Measurements from ENCODE around the gene PARP14.
A peak's percentile ranks its signal among the peaks of the same experiment; 100 is the strongest.

Gene PARP14

DNA sequence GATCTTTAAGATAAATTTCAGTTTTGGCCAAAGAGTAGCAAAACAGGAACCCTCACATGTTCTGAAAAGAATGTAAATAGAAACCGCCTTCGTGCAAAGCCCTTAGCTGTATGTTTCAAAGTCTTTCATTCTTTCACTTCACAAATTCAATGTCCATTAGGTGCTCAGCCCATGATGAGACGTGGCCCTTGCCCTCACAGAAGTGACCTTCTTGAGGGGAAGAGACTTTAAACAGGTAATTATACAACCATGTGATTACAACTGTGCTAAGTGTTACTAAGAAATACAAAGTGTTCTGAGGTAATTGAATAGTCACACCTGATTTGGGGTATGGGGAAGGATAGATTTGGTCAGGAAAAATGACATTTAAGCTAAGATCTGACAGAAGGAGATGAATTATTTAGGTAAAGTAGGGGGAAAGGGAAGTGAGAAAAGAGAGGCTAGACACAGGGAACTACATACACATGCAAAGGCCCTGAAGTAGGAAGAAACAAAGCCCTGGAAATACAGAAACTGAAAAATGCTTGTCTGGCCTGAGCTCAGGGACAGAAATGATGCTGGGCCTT is 93.4 kb downstream of the PARP14 start:
- H3K27ac ChIP-seq = no peak overlapping the region
- TF ChIP-seq, protein P1, sequence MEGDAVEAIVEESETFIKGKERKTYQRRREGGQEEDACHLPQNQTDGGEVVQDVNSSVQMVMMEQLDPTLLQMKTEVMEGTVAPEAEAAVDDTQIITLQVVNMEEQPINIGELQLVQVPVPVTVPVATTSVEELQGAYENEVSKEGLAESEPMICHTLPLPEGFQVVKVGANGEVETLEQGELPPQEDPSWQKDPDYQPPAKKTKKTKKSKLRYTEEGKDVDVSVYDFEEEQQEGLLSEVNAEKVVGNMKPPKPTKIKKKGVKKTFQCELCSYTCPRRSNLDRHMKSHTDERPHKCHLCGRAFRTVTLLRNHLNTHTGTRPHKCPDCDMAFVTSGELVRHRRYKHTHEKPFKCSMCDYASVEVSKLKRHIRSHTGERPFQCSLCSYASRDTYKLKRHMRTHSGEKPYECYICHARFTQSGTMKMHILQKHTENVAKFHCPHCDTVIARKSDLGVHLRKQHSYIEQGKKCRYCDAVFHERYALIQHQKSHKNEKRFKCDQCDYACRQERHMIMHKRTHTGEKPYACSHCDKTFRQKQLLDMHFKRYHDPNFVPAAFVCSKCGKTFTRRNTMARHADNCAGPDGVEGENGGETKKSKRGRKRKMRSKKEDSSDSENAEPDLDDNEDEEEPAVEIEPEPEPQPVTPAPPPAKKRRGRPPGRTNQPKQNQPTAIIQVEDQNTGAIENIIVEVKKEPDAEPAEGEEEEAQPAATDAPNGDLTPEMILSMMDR (conservative IDR thresholded peaks at IDR 0.05) = no peak

DNA sequence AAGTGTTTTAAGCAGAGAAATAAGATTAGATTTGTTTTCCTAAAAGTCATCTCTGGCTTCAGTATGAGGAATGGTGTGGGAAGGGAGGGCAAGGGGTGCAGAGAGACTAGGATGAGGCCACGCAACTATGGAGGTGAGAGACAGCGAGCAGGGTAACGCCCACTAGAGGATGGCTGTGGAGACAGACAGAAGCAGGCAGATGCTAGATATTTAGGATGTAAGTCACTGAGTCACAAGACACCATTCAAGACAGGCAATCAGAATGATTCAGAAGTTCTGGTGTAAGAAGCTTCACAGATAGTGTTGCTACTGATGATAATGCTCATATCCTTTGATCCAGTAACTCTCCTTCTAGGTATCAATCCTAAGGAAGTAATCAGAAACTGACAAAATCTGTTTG is 93.9 kb downstream of the PARP14 start:
- H3K27ac ChIP-seq = no peak overlapping the region

DNA sequence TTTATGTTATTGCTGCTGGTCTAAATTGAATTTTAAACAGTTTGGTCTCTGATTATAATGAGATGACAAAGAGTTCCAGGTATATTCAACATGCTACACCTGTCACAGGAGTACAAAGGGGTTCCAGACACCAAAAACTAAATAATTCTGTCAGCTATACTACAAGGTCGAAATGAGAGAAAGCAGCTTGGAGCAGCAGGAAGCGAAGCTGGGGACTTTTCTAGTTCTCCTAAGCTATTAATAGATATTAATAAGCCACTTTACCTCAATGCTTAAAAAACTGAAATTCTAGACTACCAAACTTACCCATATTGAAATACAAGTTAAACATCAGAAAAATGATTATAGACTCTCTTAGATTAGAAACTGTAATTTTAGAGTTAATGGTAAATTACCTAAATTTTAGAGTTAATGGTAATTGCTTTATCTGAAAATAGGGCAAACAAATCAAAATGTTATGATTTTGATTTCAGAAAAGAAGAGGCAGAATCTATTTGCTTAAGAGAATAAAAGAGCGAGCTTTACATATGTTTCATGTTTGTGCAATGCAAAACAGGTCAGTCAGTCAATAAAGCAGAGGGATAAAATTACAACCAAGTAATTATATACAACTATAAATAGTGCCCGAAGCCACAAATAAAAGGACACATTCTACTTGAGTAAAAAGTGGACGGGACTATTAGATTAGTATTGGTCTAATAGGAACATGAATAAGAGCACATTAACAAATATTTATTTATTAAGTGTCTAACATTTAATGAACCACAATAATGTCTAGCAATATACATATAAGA is 96.2 kb downstream of the PARP14 start:
- H3K27ac ChIP-seq = peak overlapping the region; percentile 66
- TF ChIP-seq, protein P1 (conservative IDR thresholded peaks at IDR 0.05) = no peak

More for the DNA sequence above, 93.9 kb downstream of the PARP14 start:
- TF ChIP-seq, protein P1 (conservative IDR thresholded peaks at IDR 0.05) = no peak

DNA sequence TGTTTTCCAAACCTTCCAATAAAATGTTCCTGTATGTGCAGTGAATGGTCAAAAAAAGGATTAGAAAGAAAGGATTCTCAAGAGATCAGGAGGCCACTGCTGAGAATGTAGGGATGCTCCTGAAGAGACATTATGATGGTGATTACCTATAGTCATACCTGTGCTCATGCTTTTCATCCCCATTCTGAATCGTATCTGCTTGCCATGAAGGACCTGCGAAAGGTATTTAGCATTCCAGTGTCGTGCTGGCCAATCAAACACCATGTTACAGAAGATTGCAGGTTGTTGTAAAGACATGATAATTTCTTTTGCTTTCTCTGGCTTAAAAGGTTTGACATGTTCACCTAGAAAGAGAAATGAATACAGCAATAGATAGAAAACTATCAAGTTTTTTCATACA is 96.9 kb downstream of the PARP14 start:
- TF ChIP-seq, protein P1 (conservative IDR thresholded peaks at IDR 0.05) = no peak
- H3K27ac ChIP-seq = peak overlapping the region; percentile 66
